T-helper 1 cell (primary cell): Measurements from ENCODE around the gene C6orf141.
"Not testable (repeated sequence)": the region's sequence is repeated elsewhere in the genome, so short reads cannot be mapped to it uniquely, and the experiment has no call there.

Experiments used
- DNase-seq, 5 donors: peaks; one replicate each; pipeline ENCODE4 v3.0.0-alpha.2; 2012 to 2020

Gene C6orf141

GRCh38 chr6:49579649-49580048 is 29.2 kb downstream of the C6orf141 start:
- no peak for DNase-seq

- DNase-seq: no peak
These were observed 32.1 kb downstream of the C6orf141 start for GRCh38 chr6:49582529-49582928.

- not testable (repeated sequence) for DNase-seq
These were observed 36.8 kb downstream of the C6orf141 start for GRCh38 chr6:49587262-49587661.
